Kidney epithelial cell (primary cell): ENCODE measurements around the gene AQP10. TPM values are rescaled to one million over a fixed set of nuclear protein-coding genes. Genes with fewer than 3 reads are reported as not detected.

Source experiments
- DNase-seq: peaks from one replicate; pipeline ENCODE4 v3.0.0-alpha.2; 2010; ENCODE audit warnings: low read depth
- H3K27me3 ChIP-seq: 2 replicates; pipeline ENCODE4 v1.6.0; 2011; ENCODE audit warnings: low read length; ENCODE audit not compliant: control insufficient read depth, insufficient read depth
- H3K36me3 ChIP-seq: 2 replicates; pipeline ENCODE4 v1.5.1; 2011; ENCODE audit warnings: low read length; ENCODE audit not compliant: control insufficient read depth, insufficient read depth
- H3K4me3 ChIP-seq: 2 replicates; pipeline ENCODE4 v1.5.1; 2011; ENCODE audit warnings: low read depth, mild to moderate bottlenecking, control low read depth, low read length
- CTCF ChIP-seq: IDR thresholded peaks from 2 replicates; pipeline ENCODE4 v1.5.1; 2011; ENCODE audit warnings: mild to moderate bottlenecking, moderate library complexity, low read length, control low read depth, inconsistent platforms; ENCODE audit not compliant: insufficient read depth, poor library complexity, severe bottlenecking
- total RNA-seq: library from RNA; depleted of rRNA; stranded (reverse); fragments of >200 nt; gene quantifications from 2 replicates; pipeline ENCODE4 v1.2.3, GENCODE V29; 2015

AQP10 gene
- total RNA-seq, 1 donor from 2014 or later: not detected

- no peak for TF ChIP-seq CTCF
- Histone ChIP-seq H3K4me3 (no peak overlapping the region), H3K36me3 (no peaks in the 10 kb centered on the region), H3K27me3 (no peaks in the 10 kb centered on the region)
- DNase-seq: no peak
These were observed 32.2 kb upstream of the AQP10 start for GRCh38 chr1:154288661-154289060.

GRCh38 chr1:154290921-154291320, 30.0 kb upstream of the AQP10 start:
- no peaks in the 10 kb centered on the region for H3K36me3 ChIP-seq
- no peak for DNase-seq
- H3K4me3 ChIP-seq: no peak overlapping the region
- TF ChIP-seq CTCF: no peak
- H3K27me3 ChIP-seq: no peaks in the 10 kb centered on the region

GRCh38 chr1:154295408-154296235, 25.3 kb upstream of the AQP10 start:
- Histone ChIP-seq H3K4me3 (no peak overlapping the region), H3K36me3 (no peaks in the 10 kb centered on the region), H3K27me3 (no peaks in the 10 kb centered on the region)
- DNase-seq: no peak
- TF ChIP-seq CTCF: no peak

- no peak for TF ChIP-seq CTCF
- DNase-seq: no peak
- Histone ChIP-seq H3K36me3 (no peaks in the 10 kb centered on the region), H3K27me3 (no peaks in the 10 kb centered on the region), H3K4me3 (no peak overlapping the region)
These were observed 19.3 kb upstream of the AQP10 start for GRCh38 chr1:154301582-154301981.

- H3K4me3 ChIP-seq: no peak overlapping the region
- TF ChIP-seq CTCF: no peak
- no peaks in the 10 kb centered on the region for H3K36me3 ChIP-seq
- H3K27me3 ChIP-seq: no peaks in the 10 kb centered on the region
- no peak for DNase-seq
These were observed 16.1 kb upstream of the AQP10 start for GRCh38 chr1:154304664-154305337.
